ENCODE measurements around the gene STEAP2.

DNA sequence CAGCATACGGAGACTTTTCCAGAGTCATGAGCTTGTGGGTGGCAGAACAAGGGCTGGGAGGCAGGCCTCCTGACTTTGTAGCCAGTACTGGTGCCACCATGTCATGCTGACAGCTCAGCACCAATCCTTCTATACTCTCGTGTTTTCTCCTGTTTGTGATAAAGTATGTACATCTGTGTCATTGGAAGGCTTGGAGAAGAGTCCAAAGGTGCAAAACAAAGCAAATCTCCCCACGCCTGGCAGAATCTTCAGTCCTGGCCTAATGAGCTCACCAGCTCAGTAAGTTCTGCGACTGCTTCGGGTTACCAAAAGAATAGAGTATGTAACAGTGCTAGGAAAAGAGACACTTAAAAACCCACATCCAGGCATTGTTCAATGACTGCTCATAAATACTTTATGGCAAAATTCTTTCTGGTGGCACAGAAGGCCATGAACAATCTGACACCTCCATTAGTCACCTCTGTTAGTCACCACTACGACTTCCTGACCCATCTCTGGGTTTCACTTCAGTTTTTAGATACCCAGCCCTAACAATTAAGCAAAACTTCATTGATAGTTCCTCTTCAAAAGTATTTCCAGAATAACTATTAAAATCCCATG lies 32.8 kb upstream of the STEAP2 start:
- TF ChIP-seq, protein P1, sequence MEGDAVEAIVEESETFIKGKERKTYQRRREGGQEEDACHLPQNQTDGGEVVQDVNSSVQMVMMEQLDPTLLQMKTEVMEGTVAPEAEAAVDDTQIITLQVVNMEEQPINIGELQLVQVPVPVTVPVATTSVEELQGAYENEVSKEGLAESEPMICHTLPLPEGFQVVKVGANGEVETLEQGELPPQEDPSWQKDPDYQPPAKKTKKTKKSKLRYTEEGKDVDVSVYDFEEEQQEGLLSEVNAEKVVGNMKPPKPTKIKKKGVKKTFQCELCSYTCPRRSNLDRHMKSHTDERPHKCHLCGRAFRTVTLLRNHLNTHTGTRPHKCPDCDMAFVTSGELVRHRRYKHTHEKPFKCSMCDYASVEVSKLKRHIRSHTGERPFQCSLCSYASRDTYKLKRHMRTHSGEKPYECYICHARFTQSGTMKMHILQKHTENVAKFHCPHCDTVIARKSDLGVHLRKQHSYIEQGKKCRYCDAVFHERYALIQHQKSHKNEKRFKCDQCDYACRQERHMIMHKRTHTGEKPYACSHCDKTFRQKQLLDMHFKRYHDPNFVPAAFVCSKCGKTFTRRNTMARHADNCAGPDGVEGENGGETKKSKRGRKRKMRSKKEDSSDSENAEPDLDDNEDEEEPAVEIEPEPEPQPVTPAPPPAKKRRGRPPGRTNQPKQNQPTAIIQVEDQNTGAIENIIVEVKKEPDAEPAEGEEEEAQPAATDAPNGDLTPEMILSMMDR (IDR thresholded peaks at IDR 0.05; ENCODE audit: insufficient read depth, low read depth, low read length), result no peak
- TF ChIP-seq EZH2 (IDR thresholded peaks at IDR 0.05; ENCODE audit: insufficient read depth, low read length), result no peak
